ENCODE measurements around the gene PGA4. TPM values are rescaled to one million over a fixed set of nuclear protein-coding genes. Genes with fewer than 3 reads are reported as not detected.
A peak's percentile ranks its signal among the peaks of the same experiment; 100 is the strongest.

The PGA4 gene
- total and polyA plus RNA-seq, 9 of the 15 experiments (the other 6 are each of a cell fraction or from before 2014, with no cell fraction given) = not detected

GRCh38 chr11:61266602-61267001, 44.5 kb downstream of the PGA4 start (continued):
- TF ChIP-seq NONO (IDR thresholded peaks at IDR 0.05; ENCODE audit: low read depth in 2 of 2, low read length in 1 of 2) (no peak), ATF7 (IDR thresholded peaks at IDR 0.05) (no peak), NFE2L1 (tag; IDR thresholded peaks at IDR 0.05; ENCODE audit: borderline replicate concordance, low read depth) (no peak)

- BruUV-seq (replicated peaks) = no TSS peak
- H3K9ac ChIP-seq (ENCODE audit: insufficient read depth in 1 of 2, low read depth in 2 of 2, low read length in 2 of 2) = peak overlapping the region; percentile 48 to 84
- ChIA-PET CTCF (ENCODE audit: low intra/inter-chr PET ratio) (no interaction called here), POLR2A (interaction anchor here (1.0 to 1.1 kb wide), 4 partner anchors 11 to 118 kb away, joined by 3 to 5 read pairs (median 4); no protein-coding TSS in a partner anchor)
- no peaks in the 10 kb centered on the region for H3K9me3 ChIP-seq (replicated peaks; ENCODE audit: control insufficient read depth, insufficient read depth, low read depth, low read length)
- no peaks in the 10 kb centered on the region for H3K9me1 ChIP-seq (ENCODE audit: control insufficient read depth, insufficient read depth, low read length)
- H3K4me1 ChIP-seq (replicated peaks in 1 of 2; ENCODE audit: control insufficient read depth in 2 of 2, insufficient read depth in 2 of 2, low read length in 2 of 2) = peaks cover 15 to 30% of the 10 kb centered on the region in 2 experiments; a peak in 4 of 5 replicates
- H3K27me3 ChIP-seq (ENCODE audit: control insufficient read depth in 2 of 2, insufficient read depth in 2 of 2, low read length in 2 of 2) = no peaks in the 10 kb centered on the region
- no peaks in the 10 kb centered on the region for H4K20me1 ChIP-seq (replicated peaks; ENCODE audit: control insufficient read depth, insufficient read depth, low read length)
- in situ Hi-C loops (cut with MboI) (no loop called here), intact Hi-C loops (cut with micrococcal nuclease) (no loop called here)
- peak overlapping the region; percentile 55 for H3K4me2 ChIP-seq (ENCODE audit: insufficient read depth, low read length)
- peak; percentile 67 for FAIRE-seq
- DNase-seq (ENCODE audit: extremely low read depth in 1 of 4, low spot score in 3 of 4) = peak; percentile 73 to 79 (median 77)
- no peaks in the 10 kb centered on the region for H3K79me2 ChIP-seq (ENCODE audit: control insufficient read depth, insufficient read depth, low read length)
- peak overlapping the region; percentile 50 for H3K27ac ChIP-seq (ENCODE audit: extremely low read depth, low read depth, low read length)
- H3K4me3 ChIP-seq = no peak overlapping the region
- H2AFZ ChIP-seq (ENCODE audit: low read depth, low read length) = peak overlapping the region; percentile 93
- WGBS (ENCODE audit: insufficient coverage, low coverage, missing lambda C conversion rate) = 4% methylated on average over 6 of the region's 6 CpGs
- H3K36me3 ChIP-seq (ENCODE audit: control insufficient read depth, insufficient read depth, low read length) = no peaks in the 10 kb centered on the region
- ATAC-seq = peak; percentile 92
- no peak for TF ChIP-seq SIX5 (IDR thresholded peaks at IDR 0.05; ENCODE audit: borderline replicate concordance in 1 of 2, insufficient read depth in 1 of 2, low read depth in 1 of 2, low read length in 2 of 2)
- peak; percentile 71 for TF ChIP-seq NR2C1 (IDR thresholded peaks at IDR 0.05)
- peak; percentile 84 for TF ChIP-seq NR2C1 (tag; IDR thresholded peaks at IDR 0.05)
- 0 out of 2 replicates have a peak, but pooled peaks have one; percentile 13 for TF ChIP-seq CREM (IDR thresholded peaks at IDR 0.05; ENCODE audit: low read depth)
- no peak for TF ChIP-seq TCF15 (CRISPR knock-in tag; IDR thresholded peaks at IDR 0.05)
- TF ChIP-seq MYC (IDR thresholded peaks at IDR 0.05; ENCODE audit: low read depth, low read length) = peak; percentile 89
- no peak for TF ChIP-seq MYC (CRISPR knock-in tag; IDR thresholded peaks at IDR 0.05; ENCODE audit: borderline replicate concordance, low read depth)
- no peak for TF ChIP-seq KAT7 (CRISPR knock-in tag; IDR thresholded peaks at IDR 0.05; ENCODE audit: borderline replicate concordance)
- TF ChIP-seq POLR3G (IDR thresholded peaks at IDR 0.05; ENCODE audit: extremely low read depth, insufficient read length, insufficient replicate concordance) = no peak
- TF ChIP-seq PTBP1 (IDR thresholded peaks at IDR 0.05; ENCODE audit: low read depth, low read length) = no peak
- TF ChIP-seq ETV6 (IDR thresholded peaks at IDR 0.05; ENCODE audit: borderline replicate concordance in 1 of 2, low read depth in 2 of 2, low read length in 1 of 2) = no peak
- no peak for TF ChIP-seq ETV6 (CRISPR knock-in tag; IDR thresholded peaks at IDR 0.05; ENCODE audit: borderline replicate concordance)
- TF ChIP-seq ELF2 (CRISPR knock-in tag; IDR thresholded peaks at IDR 0.05) = no peak
- peak; percentile 60; the same call in 1 of the 2 replicates for TF ChIP-seq E2F3 (CRISPR knock-in tag; IDR thresholded peaks at IDR 0.05)
- no peak for TF ChIP-seq ETS2 (tag; IDR thresholded peaks at IDR 0.05; ENCODE audit: borderline replicate concordance, poor library complexity, severe bottlenecking)
- TF ChIP-seq HNRNPUL1 (IDR thresholded peaks at IDR 0.05; ENCODE audit: low read length) = no peak
- no peak for TF ChIP-seq PHB2 (IDR thresholded peaks at IDR 0.05; ENCODE audit: low read depth)
- TF ChIP-seq NR2C2 (CRISPR knock-in tag; IDR thresholded peaks at IDR 0.05) = no peak
- peak; percentile 75 for TF ChIP-seq NR2C2 (tag; IDR thresholded peaks at IDR 0.05)
- no peak for TF ChIP-seq CHD1 (IDR thresholded peaks at IDR 0.05; ENCODE audit: low read length)
Observed at GRCh38 chr11:61267437-61267841, 45.3 kb downstream of the PGA4 start.

Measured in K562 (cell line).